Activated CD8-positive, alpha-beta memory T cell treated with anti-CD3 and anti-CD28 coated beads, Interleukin-2, amount 10 ng/mL, durations not matched to agents 7 days and 5 days (primary cell): ENCODE data around the gene RNF10. TPM values are rescaled to one million over a fixed set of nuclear protein-coding genes. Genes with fewer than 3 reads are reported as not detected.
A peak's percentile ranks its signal among the peaks of the same experiment; 100 is the strongest.
"Not testable (repeated sequence)": the region's sequence is repeated elsewhere in the genome, so short reads cannot be mapped to it uniquely, and the experiment has no call there.

Experiments used
- ATAC-seq: fragments of 150-1000 bp; cut with Tn5 transposase; one replicate; pipeline ENCODE4 v1.10.0; 2021; ENCODE audit warnings: moderate library complexity
- CTCF ChIA-PET: fragments of 350-600 bp; sonication (Branson Sonifier 250); formaldehyde crosslinking; loops from one replicate; lab custom pipeline; 2021; ENCODE audit warnings: antibody characterized with exemption; lab: Charles Lee
- DNase-seq: peaks from one replicate; pipeline ENCODE4 v3.0.0-alpha.2; 2020
- H3K27ac Mint-ChIP-seq: one replicate; pipeline ENCODE4 v1.8.0; 2021; ENCODE audit warnings: mild to moderate bottlenecking, mixed read lengths
- H3K27me3 Mint-ChIP-seq: one replicate; pipeline ENCODE4 v1.8.0; 2021; ENCODE audit warnings: mixed read lengths
- H3K36me3 Mint-ChIP-seq: one replicate; pipeline ENCODE4 v1.8.0; 2021; ENCODE audit warnings: mild to moderate bottlenecking, mixed read lengths
- H3K4me1 Mint-ChIP-seq: one replicate; pipeline ENCODE4 v1.8.0; 2021; ENCODE audit warnings: mixed read lengths
- H3K4me3 Mint-ChIP-seq: one replicate; pipeline ENCODE4 v1.8.0; 2021; ENCODE audit warnings: mild to moderate bottlenecking, moderate library complexity, mixed read lengths
- H3K9me3 Mint-ChIP-seq: one replicate; pipeline ENCODE4 v1.8.0; 2022; ENCODE audit warnings: low read depth, mixed read lengths
- total RNA-seq, 2 experiments: library from RNA; stranded (reverse); gene quantifications; one replicate each; pipeline ENCODE4 v1.2.3, GENCODE V29; 2021

RNF10 gene
- total RNA-seq: 100 to 1,000 TPM; 209 to 217 TPM

DNA sequence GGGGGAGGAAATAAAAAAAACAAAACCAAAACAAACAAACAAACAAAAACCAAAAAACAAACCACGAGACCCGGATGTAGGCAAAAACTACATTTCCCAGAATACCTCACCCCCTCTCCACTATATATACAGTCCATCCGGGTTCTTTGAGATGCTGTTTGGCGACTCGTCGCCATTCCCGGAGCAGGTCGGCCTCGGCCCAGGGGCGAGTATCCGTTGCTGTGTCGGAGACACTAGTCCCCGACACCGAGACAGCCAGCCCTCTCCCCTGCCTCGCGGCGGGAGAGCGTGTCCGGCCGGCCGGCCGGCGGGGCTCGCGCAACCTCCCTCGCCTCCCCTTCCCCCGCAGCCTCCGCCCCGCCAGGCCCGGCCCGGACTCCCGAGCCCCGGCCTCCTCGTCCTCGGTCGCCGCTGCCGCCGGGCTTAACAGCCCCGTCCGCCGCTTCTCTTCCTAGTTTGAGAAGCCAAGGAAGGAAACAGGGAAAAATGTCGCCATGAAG lies at the start of gene RNF10:
Gene RNF10, plus strand, starts transcription at position 154 of the 500 bp plus-strand sequence. CDS start 456 bp downstream, outside the sequence.
- CTCF ChIA-PET: interaction anchor here (0.7 to 1.8 kb wide), 3 partner anchors 9 to 94 kb away, joined by 3 to 6 read pairs (median 5); partner anchors contain the start of gene SRSF9
- Mint-ChIP-seq H3K9me3 (no peaks in the 10 kb centered on the region), H3K4me1 (peaks cover 53% of the 10 kb centered on the region), H3K4me3 (peak within 1 kb of the TSS; percentile 97), H3K27me3 (no peaks in the 10 kb centered on the region), H3K36me3 (peaks cover 19% of the 10 kb centered on the region), H3K27ac (peak within 1 kb of the TSS; percentile 95)
- ATAC-seq: peak; percentile 79
- peak; percentile 85 for DNase-seq

DNA sequence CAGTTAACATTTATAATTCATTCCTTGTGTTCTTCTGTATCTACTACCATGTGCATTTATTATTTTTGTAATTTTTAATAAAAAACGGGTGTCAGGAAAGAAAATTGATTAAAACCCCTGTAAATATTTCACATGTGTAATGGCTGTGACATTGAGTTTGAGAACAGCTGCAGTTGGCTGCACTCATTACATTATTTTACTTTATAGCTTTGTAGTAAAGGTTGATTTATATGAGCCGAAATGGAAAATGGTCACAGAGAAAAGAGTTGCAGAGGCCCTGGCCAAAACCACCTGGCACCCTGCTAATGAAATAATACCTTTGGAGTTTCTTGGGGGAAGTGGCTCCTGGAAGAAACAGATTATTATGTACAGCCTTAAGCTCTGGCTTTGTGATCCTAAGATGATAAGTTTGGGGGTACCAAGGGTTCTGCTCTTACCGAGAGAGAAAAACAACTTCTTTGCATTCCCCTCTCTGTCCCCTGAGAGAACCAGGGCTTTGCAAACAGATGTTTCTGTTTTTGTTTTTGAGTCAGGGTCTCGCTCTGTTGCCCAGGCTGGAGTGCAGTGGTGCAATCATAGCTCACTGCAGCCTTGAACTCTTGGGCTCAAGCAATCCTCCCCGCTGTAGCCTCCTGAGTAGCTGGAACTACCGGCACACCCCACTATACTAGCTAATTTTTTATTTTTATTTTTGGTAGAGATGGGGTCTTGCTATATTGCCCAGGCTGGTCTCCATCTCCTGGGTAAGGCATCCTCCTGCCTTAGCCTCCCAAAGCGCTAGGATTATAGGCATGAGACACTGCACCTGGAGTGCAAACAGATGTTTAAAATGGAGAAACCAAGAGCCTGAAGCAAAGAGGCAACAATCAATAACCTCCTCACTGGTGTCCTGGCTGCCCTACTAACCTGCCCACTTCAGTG lies 47.9 kb upstream of the RNF10 start:
- Mint-ChIP-seq H3K4me1 (peaks cover 2% of the 10 kb centered on the region), H3K27ac (no peak overlapping the region), H3K9me3 (no peaks in the 10 kb centered on the region), H3K27me3 (no peaks in the 10 kb centered on the region), H3K4me3 (no peak overlapping the region), H3K36me3 (peaks cover 2% of the 10 kb centered on the region)
- no peak for ATAC-seq
- DNase-seq: no peak
- CTCF ChIA-PET: interaction anchor here (1.0 to 1.7 kb wide), 2 partner anchors 10 to 13 kb away, joined by 3 to 5 read pairs; no protein-coding TSS in a partner anchor

DNA sequence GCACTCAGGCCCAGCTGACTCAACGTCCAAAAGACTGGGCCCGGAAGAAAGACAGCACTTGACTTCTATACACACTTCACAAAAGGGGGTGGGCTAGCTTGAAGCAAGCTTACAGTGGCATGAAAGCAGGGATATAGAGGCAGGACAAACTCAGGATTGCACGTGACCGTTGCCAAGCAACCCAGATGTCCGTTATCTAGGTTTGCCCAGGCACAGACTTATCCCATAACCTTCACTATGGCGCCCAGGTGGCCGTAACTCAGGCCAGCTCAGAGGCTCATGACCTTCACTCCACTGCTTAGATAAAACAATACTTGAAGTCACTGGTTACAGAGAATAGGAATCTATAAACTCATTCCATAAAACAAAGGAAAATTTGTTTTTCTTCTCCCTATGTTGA lies 46.6 kb upstream of the RNF10 start:
- H3K36me3 Mint-ChIP-seq, H3K27ac Mint-ChIP-seq, ATAC-seq, H3K4me3 Mint-ChIP-seq, DNase-seq, H3K27me3 Mint-ChIP-seq, H3K9me3 Mint-ChIP-seq, H3K4me1 Mint-ChIP-seq: not testable (repeated sequence)
- CTCF ChIA-PET: interaction anchor here (0.8 to 1.9 kb wide), 3 partner anchors 9 to 21 kb away, joined by 3 to 5 read pairs (median 3); partner anchors contain the start of gene SRSF9

DNA sequence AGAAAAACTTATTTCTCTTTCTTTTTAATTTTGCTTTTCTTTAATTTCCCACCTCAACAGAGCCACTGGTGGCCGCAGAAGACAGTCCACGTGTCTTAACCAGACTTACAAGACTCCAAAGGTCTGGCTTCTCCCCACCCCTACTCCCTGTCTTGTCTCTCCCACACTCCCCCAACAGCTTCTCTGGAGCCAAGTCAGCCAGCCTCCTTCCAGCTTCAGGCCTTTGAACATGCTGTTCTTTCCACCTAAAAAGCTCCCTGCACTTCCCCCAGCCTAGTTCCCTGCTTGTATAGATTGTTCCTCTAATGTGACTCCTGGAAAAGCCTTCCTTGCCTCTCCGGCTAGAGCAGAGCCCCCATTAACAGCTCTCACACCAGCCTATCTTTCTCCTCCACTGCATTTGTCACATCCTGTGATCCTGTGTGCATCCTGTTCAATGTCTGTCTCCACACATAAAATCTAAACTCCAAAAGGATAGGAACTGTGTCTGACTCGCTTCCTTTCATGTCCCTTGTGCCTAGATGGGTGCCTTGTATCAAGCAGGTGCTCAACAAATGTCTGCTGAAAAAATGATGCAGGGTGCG lies 46.0 kb upstream of the RNF10 start:
- Mint-ChIP-seq H3K4me1 (no peaks in the 10 kb centered on the region), H3K27ac (no peak overlapping the region), H3K9me3 (no peaks in the 10 kb centered on the region), H3K36me3 (no peaks in the 10 kb centered on the region), H3K27me3 (no peaks in the 10 kb centered on the region), H3K4me3 (no peak overlapping the region)
- ATAC-seq (no peak), DNase-seq (no peak)
- CTCF ChIA-PET: interaction anchor here (0.9 to 1.9 kb wide), 2 partner anchors 18 to 22 kb away, joined by 3 to 5 read pairs; partner anchors contain the start of gene SRSF9

DNA sequence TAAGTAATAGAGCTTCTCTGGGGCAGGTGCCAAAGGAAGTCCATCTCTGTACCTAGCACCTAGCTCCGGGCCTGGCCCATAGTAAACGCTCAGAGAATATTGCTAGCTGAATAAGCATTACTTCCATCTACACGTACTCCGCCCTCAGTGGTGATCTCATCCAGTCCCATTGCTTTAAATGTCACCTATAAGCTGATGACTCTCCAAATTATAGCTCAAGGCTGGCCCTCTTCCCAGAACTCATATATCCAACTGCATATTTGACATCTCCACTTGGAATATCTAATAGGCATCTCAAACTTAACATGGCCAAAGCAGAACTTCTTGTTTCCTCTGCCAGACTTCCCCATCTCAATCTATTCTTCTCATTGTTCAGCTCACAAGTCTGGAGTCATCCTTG lies 45.1 kb upstream of the RNF10 start:
- CTCF ChIA-PET: interaction anchor here (1.9 to 4.5 kb wide), 2 partner anchors 19 to 23 kb away, joined by 5 to 22 read pairs; partner anchors contain the start of gene SRSF9
- H3K9me3 Mint-ChIP-seq: no peaks in the 10 kb centered on the region
- H3K4me1 Mint-ChIP-seq: no peaks in the 10 kb centered on the region
- DNase-seq (no peak), ATAC-seq (no peak)
- no peak overlapping the region for H3K27ac Mint-ChIP-seq
- H3K27me3 Mint-ChIP-seq: no peaks in the 10 kb centered on the region
- no peak overlapping the region for H3K4me3 Mint-ChIP-seq
- no peaks in the 10 kb centered on the region for H3K36me3 Mint-ChIP-seq

DNA sequence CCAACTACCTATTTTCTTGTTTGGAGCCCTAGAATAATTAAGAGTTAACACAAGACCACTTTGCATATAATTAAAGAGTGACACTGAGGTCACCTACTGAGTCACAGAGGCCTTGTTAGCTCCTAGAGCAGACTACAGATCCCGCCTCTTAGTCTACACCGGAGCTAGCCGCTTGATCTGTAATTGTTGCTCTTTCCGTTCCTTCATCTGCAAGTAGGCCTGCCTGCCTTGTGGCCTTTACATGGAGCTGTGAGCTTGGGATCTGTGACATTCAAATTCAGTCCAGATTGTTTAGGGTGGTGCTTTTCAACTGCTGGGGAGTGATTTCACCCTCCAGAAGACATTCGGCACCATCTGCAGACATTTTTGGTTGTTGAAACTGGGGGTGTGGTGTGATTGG lies 43.8 kb upstream of the RNF10 start:
- DNase-seq (no peak), ATAC-seq (no peak)
- H3K4me3 Mint-ChIP-seq: no peak overlapping the region
- CTCF ChIA-PET: interaction anchor here (2.8 to 4.5 kb wide), 2 partner anchors 13 to 21 kb away, joined by 10 to 22 read pairs; partner anchors contain the start of gene SRSF9
- no peaks in the 10 kb centered on the region for H3K9me3 Mint-ChIP-seq
- H3K4me1 Mint-ChIP-seq: peaks cover 6% of the 10 kb centered on the region
- no peaks in the 10 kb centered on the region for H3K36me3 Mint-ChIP-seq
- H3K27me3 Mint-ChIP-seq: no peaks in the 10 kb centered on the region
- no peak overlapping the region for H3K27ac Mint-ChIP-seq

DNA sequence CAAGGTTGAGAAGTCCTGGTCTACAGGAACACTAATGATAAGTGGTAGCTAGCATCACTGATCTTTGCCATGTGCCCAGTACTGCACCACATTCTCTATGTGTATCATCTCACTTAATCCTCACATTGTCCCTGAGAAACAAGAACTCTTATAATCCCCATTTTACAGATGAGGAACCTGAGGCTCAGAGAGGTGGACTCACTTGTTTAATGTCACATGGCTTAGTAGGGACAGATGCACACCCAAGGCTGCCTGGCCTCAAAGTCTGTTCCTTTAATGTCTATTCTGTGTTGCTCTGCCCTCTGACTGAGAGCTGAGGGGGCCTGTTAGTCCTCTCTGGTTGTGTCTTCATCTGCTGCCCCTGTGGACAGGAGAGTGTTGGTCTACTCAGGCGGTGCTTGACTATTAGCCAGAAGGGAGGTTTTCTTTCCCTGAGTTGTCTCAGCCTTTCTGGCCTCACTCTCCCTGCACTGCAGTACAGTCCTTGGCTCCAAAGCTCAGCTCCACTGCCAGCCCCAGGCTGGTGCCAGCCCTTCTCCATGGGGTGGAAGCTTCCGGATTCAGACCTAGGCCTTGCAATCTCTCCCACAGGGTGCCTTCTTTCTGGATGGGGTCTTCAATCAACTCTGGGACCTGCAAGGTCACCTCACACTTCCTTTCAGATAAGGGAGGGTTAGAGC lies 43.2 kb upstream of the RNF10 start:
- CTCF ChIA-PET: interaction anchor here (0.9 to 4.5 kb wide), 4 partner anchors 9 to 51 kb away, joined by 3 to 22 read pairs (median 8); partner anchors contain the start of gene SRSF9
- Mint-ChIP-seq H3K27me3 (no peaks in the 10 kb centered on the region), H3K36me3 (no peaks in the 10 kb centered on the region), H3K9me3 (no peaks in the 10 kb centered on the region), H3K4me3 (no peak overlapping the region), H3K27ac (no peak overlapping the region), H3K4me1 (peaks cover 9% of the 10 kb centered on the region)
- ATAC-seq (no peak), DNase-seq (no peak)

DNA sequence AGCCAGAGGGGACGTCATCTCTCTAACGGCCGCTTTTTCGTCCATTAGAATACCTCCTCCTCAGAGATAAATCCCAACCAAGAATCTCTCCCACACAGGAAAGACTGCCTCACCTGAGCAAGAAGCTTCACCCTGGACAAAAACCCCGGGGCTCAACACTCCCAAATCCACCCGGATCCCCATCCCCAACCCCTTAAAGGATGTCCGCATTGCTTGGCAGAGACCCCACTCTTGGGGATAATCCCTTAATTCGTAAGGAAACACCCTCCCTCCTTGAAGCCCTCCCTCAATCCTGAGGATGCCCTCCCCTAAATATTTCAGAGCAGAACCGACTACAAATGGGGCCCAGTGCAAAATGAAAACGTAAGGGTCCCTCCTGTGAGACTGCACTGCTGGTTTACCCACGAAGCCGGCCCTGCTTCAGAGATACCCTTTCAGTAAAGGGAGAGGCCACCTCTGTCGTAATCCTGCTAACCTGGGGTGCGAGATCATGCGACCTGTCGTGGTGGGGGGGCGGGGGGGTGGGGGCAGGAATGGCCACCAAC lies 38.9 kb upstream of the RNF10 start:
- Mint-ChIP-seq H3K27ac (peak overlapping the region; percentile 54), H3K9me3 (no peaks in the 10 kb centered on the region), H3K36me3 (peaks cover 17% of the 10 kb centered on the region), H3K4me3 (peak overlapping the region; percentile 84), H3K27me3 (no peaks in the 10 kb centered on the region), H3K4me1 (peaks cover 30% of the 10 kb centered on the region)
- CTCF ChIA-PET: interaction anchor here (0.9 to 5.3 kb wide), 7 partner anchors 21 to 65 kb away, joined by 3 to 29 read pairs (median 4); partner anchors contain the start of genes COX6A1 and SRSF9
- DNase-seq (no peak), ATAC-seq (peak; percentile 0)

DNA sequence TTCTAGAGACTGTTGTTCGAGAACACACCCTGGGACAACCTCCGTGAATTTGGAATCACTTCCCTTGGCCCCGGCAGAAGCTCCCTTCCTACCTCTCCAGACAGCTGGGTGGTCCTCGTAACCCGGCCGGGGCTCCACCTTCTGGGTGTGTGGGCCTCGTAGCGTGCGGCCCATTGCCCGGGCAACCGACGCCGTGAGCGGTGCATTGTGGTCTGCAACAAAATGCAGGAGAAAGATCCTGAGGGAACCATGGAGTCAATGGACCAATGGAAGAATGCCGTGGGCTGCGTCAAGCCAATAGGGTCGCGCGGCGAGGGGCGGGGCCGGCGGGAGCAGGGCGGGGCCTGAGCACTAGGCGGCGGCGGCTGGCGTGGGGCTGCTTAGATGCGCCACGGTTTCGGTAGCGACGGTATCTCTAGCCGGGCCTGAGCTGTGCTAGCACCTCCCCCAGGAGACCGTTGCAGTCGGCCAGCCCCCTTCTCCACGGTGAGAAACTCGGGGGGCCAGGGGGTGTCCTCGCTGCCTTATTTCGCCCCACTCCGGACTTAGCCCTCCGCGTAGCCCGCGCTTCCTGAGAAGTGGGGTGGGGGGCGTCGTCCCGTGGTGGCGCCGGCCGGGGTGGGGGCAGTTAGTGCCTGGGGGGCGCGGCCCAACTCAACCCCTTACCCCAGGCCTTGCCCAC lies 38.3 kb upstream of the RNF10 start, which contains the start of gene DYNLL1:
Gene DYNLL1, plus strand, starts transcription at position 383 of the 682 bp plus-strand sequence. CDS start 309 bp downstream, outside the sequence.
- peak within 1 kb of the TSS; percentile 72 for H3K27ac Mint-ChIP-seq
- DNase-seq: peak; percentile 97
- H3K9me3 Mint-ChIP-seq: no peaks in the 10 kb centered on the region
- H3K36me3 Mint-ChIP-seq: peaks cover 17% of the 10 kb centered on the region
- H3K4me1 Mint-ChIP-seq: peaks cover 30% of the 10 kb centered on the region
- CTCF ChIA-PET: interaction anchor here (0.5 to 5.3 kb wide), 15 partner anchors 10 to 202 kb away, joined by 3 to 29 read pairs (median 3); partner anchors contain the start of genes COX6A1 and SRSF9
- H3K4me3 Mint-ChIP-seq: peak within 1 kb of the TSS; percentile 84
- ATAC-seq: peak; percentile 96
- no peaks in the 10 kb centered on the region for H3K27me3 Mint-ChIP-seq

DNA sequence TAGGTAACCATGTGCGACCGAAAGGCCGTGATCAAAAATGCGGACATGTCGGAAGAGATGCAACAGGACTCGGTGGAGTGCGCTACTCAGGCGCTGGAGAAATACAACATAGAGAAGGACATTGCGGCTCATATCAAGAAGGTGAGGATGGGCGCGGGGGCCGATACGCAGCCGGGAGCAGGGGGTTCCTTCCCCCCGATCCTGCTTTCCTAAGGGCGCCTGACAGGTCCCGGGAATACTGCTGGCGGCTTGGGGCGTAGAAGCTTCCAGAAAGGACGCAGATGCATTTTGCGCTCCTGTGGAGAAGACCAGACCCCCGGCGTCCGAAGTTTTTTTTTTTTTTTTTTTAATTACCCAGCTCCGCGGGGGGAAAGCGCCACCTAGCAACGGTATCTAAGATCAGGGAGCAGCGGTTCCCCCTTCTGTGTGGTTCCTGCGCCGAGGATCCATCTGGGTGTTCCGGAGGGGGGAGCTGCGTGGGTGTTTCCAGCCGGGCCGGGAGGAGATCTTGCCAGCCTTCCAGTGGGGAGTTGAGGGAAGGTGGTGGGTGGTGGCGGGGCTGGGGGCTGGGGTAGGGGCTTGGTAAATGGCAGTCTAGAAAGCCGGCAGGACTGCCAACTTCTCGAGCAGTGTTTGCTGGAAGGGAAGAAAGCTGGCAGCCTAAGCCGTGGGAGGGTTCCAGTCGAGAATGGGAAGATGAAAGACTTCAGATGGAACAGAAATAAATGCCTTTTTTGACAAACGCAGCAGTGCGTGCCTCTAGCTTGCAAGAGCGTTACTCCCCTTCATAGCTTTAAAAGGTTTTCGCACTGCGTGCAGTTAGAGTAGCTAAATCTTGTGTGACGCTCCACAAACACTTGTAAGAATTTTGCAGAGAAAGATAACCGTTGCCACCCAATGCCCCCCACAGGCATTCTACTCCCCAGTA lies 37.5 kb upstream of the RNF10 start:
- Mint-ChIP-seq H3K36me3 (peaks cover 17% of the 10 kb centered on the region), H3K27me3 (no peaks in the 10 kb centered on the region), H3K4me1 (peaks cover 30% of the 10 kb centered on the region), H3K27ac (peak overlapping the region; percentile 72), H3K4me3 (peak overlapping the region; percentile 84), H3K9me3 (no peaks in the 10 kb centered on the region)
- CTCF ChIA-PET: interaction anchor here (0.5 to 5.3 kb wide), 14 partner anchors 9 to 201 kb away, joined by 3 to 29 read pairs (median 4); partner anchors contain the start of genes COX6A1 and SRSF9
- ATAC-seq (peak; percentile 2), DNase-seq (peak; percentile 61)
